Activated naive CD4-positive, alpha-beta T cell treated with Interleukin-2 at 50 U/mL for 16 hours (primary cell): Measurements from ENCODE around the gene TAGLN2.

ENCODE experiments used
- DNase-seq: peaks from one replicate; pipeline ENCODE4 v3.0.0-alpha.2; 2020

The TAGLN2 gene

DNA sequence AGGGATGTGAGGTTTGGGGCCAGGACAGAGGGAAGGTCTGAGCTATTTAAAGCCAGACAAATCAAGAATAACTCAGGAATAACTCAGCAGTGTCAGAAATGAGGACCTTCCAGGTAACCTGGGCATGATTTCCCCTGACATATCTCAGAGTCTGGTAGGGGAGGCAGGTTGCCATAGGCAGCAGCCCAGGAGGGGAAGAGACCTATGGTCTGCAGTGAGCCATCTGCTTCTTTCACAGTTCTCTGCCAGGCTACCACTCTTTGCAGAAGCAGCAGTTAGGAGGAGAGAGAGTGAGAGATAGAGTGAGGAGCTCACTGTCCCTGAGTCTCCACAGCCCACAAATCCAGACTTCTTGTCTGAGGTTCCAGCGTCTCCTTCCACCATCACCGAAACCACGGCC lies 56.5 kb downstream of the TAGLN2 start:
- no peak for DNase-seq
